H1 (cell line): ENCODE data around the gene ELAPOR2. TPM values are rescaled to one million over a fixed set of nuclear protein-coding genes. Genes with fewer than 3 reads are reported as not detected.

Experiments used
- CTCF ChIA-PET: fragments of 300-600 bp; sonication (Branson Sonifier 250); formaldehyde crosslinking; loops from one replicate; lab custom pipeline; 2021; ENCODE audit not compliant: partially characterized antibody; lab: Charles Lee
- POLR2A ChIA-PET: fragments of 300-600 bp; sonication (Branson Sonifier 250); formaldehyde crosslinking; loops from one replicate; lab custom pipeline; 2021; ENCODE audit warnings: inconsistent platforms; ENCODE audit not compliant: partially characterized antibody; lab: Charles Lee
- DNase-seq, 2 experiments: peaks; one replicate each; pipeline versions ENCODE4 v3.0.0 to v3.0.0-alpha.2; 2010 to 2022; ENCODE audit warnings: low spot score in 2 of 2, low read depth in 1 of 2, mixed read lengths in 1 of 2
- FAIRE-seq: peaks from 2 replicates; lab custom pipeline; 2011; peaks lifted over from hg19 to GRCh38; lab: Jason Lieb, UNC
- H2AFZ ChIP-seq: 2 replicates; pipeline ENCODE4 v1.8.1; 2012; ENCODE audit warnings: low read length, inconsistent platforms
- H2AK5ac ChIP-seq: 2 replicates; pipeline ENCODE4 v1.6.1; 2013; ENCODE audit warnings: low read depth, low read length
- H2BK120ac ChIP-seq: replicated peaks from 2 replicates; pipeline ENCODE3; 2013; ENCODE audit warnings: low read depth, low read length, inconsistent platforms
- H2BK12ac ChIP-seq: 2 replicates; pipeline ENCODE4 v1.6.1; 2013; ENCODE audit warnings: low read depth, low read length
- H2BK15ac ChIP-seq: 2 replicates; pipeline ENCODE4 v1.6.1; 2013; ENCODE audit warnings: low read length
- H2BK20ac ChIP-seq: 2 replicates; pipeline ENCODE4 v1.6.1; 2013; ENCODE audit warnings: low read length
- H2BK5ac ChIP-seq: 2 replicates; pipeline ENCODE4 v1.6.1; 2013; ENCODE audit warnings: low read depth, low read length
- H3K14ac ChIP-seq: 2 replicates; pipeline ENCODE4 v1.6.1; 2013; ENCODE audit warnings: inconsistent platforms; ENCODE audit not compliant: insufficient read length
- H3K18ac ChIP-seq: 2 replicates; pipeline ENCODE4 v1.6.1; 2013; ENCODE audit warnings: low read length; ENCODE audit errors: extremely low read depth
- H3K23ac ChIP-seq: 2 replicates; pipeline ENCODE4 v1.6.1; 2013; ENCODE audit warnings: inconsistent platforms; ENCODE audit not compliant: insufficient read length
- H3K23me2 ChIP-seq: 2 replicates; pipeline ENCODE4 v1.6.1; 2013; ENCODE audit warnings: low read depth, low read length
- H3K27ac ChIP-seq: 2 replicates; pipeline ENCODE4 v1.6.1; 2011; ENCODE audit warnings: low read depth, low read length, inconsistent platforms
- H3K27me3 ChIP-seq, 4 experiments: replicated peaks in 1 of 4; 1 replicate in 1 of 4; 2 replicates in 3 of 4; pipeline versions ENCODE4 v1.6.1 to v1.8.1; 2011 to 2013; ENCODE audit warnings: low read length in 3 of 4, mild to moderate bottlenecking in 3 of 4, inconsistent platforms in 2 of 4, mixed read lengths in 2 of 4, moderate library complexity in 1 of 4; ENCODE audit not compliant: control insufficient read depth in 3 of 4, insufficient read depth in 3 of 4; ENCODE audit errors: extremely low read depth in 1 of 4
- H3K36me3 ChIP-seq, 4 experiments: 2 replicates each; pipeline versions ENCODE4 v1.6.1 to v1.8.1; 2011 to 2013; ENCODE audit warnings: mild to moderate bottlenecking in 4 of 4, low read length in 3 of 4, moderate library complexity in 2 of 4, control low read depth in 1 of 4, inconsistent platforms in 1 of 4; ENCODE audit not compliant: insufficient read depth in 4 of 4, control insufficient read depth in 2 of 4
- H3K4ac ChIP-seq: replicated peaks from 2 replicates; pipeline ENCODE3; 2013; ENCODE audit warnings: low read length, low read depth, mixed read lengths, inconsistent platforms; ENCODE audit not compliant: insufficient read length
- H3K4me1 ChIP-seq, 4 experiments: replicated peaks in 1 of 4; 1 replicate in 1 of 4; 2 replicates in 3 of 4; pipeline versions ENCODE4 v1.6.1 to v1.8.1; 2011 to 2013; ENCODE audit warnings: low read length in 3 of 4, inconsistent platforms in 2 of 4, mixed read lengths in 1 of 4; ENCODE audit not compliant: insufficient read depth in 4 of 4, control insufficient read depth in 3 of 4
- H3K4me2 ChIP-seq, 2 experiments: 2 replicates each; pipeline versions ENCODE4 v1.6.1 to v1.8.1; 2011 to 2013; ENCODE audit warnings: low read depth in 2 of 2, low read length in 2 of 2, control low read depth in 1 of 2, inconsistent platforms in 1 of 2, mild to moderate bottlenecking in 1 of 2; ENCODE audit not compliant: insufficient read depth in 1 of 2
- H3K4me3 ChIP-seq, 4 experiments: fragments of 200-600, 300-600 bp in 1 of 4; sonication (generic), shearing (Covaris generic), sonication (Bioruptor Twin) in 1 of 4; 2 replicates each; pipeline versions ENCODE4 v1.5.1 to v1.8.1; 2011 to 2016; ENCODE audit warnings: low read length in 4 of 4, low read depth in 3 of 4, control low read depth in 2 of 4, inconsistent platforms in 2 of 4, mild to moderate bottlenecking in 2 of 4, mixed read lengths in 1 of 4, moderate library complexity in 1 of 4; ENCODE audit not compliant: insufficient read depth in 2 of 4; ENCODE audit errors: extremely low read depth in 1 of 4
- H3K56ac ChIP-seq: replicated peaks from 2 replicates; pipeline ENCODE3; 2013; ENCODE audit warnings: low read depth, mild to moderate bottlenecking, mixed read lengths, low read length, inconsistent platforms; ENCODE audit not compliant: insufficient read length
- H3K79me1 ChIP-seq: 2 replicates; pipeline ENCODE4 v1.6.1; 2013; ENCODE audit warnings: low read depth, low read length, control low read depth
- H3K79me2 ChIP-seq, 2 experiments: 2 replicates each; pipeline versions ENCODE4 v1.6.1 to v1.8.1; 2012 to 2013; ENCODE audit warnings: low read length in 2 of 2, mild to moderate bottlenecking in 2 of 2, inconsistent platforms in 1 of 2; ENCODE audit not compliant: insufficient read depth in 2 of 2, control insufficient read depth in 1 of 2
- H3K9ac ChIP-seq, 4 experiments: replicated peaks in 1 of 4; 1 replicate in 1 of 4; 2 replicates in 3 of 4; pipeline versions ENCODE4 v1.6.1 to v1.8.1; 2011 to 2013; ENCODE audit warnings: low read depth in 3 of 4, low read length in 3 of 4, control low read depth in 2 of 4, mild to moderate bottlenecking in 2 of 4, moderate library complexity in 2 of 4, inconsistent platforms in 1 of 4; ENCODE audit errors: extremely low read depth in 1 of 4
- H3K9me3 ChIP-seq, 2 experiments: 2 replicates each; pipeline versions ENCODE4 v1.6.1 to v1.8.1; 2012 to 2013; ENCODE audit warnings: mild to moderate bottlenecking in 2 of 2, moderate library complexity in 2 of 2, control low read depth in 1 of 2, inconsistent platforms in 1 of 2, low read depth in 1 of 2, low read length in 1 of 2, mixed read lengths in 1 of 2; ENCODE audit not compliant: insufficient read depth in 2 of 2
- H4K20me1 ChIP-seq, 2 experiments: replicated peaks in 1 of 2; 2 replicates each; pipeline versions ENCODE3 to v1.8.1; 2011 to 2013; ENCODE audit warnings: inconsistent platforms in 2 of 2, low read length in 2 of 2, mild to moderate bottlenecking in 1 of 2; ENCODE audit not compliant: insufficient read depth in 2 of 2, control insufficient read depth in 1 of 2
- H4K5ac ChIP-seq: 2 replicates; pipeline ENCODE4 v1.6.1; 2013; ENCODE audit warnings: low read length, low read depth, mixed read lengths, inconsistent platforms; ENCODE audit not compliant: insufficient read length
- H4K8ac ChIP-seq: 2 replicates; pipeline ENCODE4 v1.8.0; 2013; ENCODE audit warnings: mild to moderate bottlenecking, moderate library complexity, low read length, inconsistent platforms; ENCODE audit not compliant: insufficient read depth; ENCODE audit errors: extremely low read depth
- H4K91ac ChIP-seq: replicated peaks from 2 replicates; pipeline ENCODE3; 2013; ENCODE audit warnings: low read length, mixed read lengths, inconsistent platforms; ENCODE audit not compliant: insufficient read length
- CEBPB ChIP-seq: IDR thresholded peaks from 2 replicates; pipeline ENCODE4 v1.6.1; 2012; ENCODE audit warnings: low read depth, low read length
- CHD2 ChIP-seq: IDR thresholded peaks from 2 replicates; pipeline ENCODE4 v1.6.1; 2012; ENCODE audit warnings: low read length, improper control_type of control experiment
- GABPA ChIP-seq: IDR thresholded peaks from 2 replicates; pipeline ENCODE4 v1.6.1; 2011; ENCODE audit warnings: mild to moderate bottlenecking, low read length, moderate library complexity, borderline replicate concordance; ENCODE audit not compliant: insufficient read depth
- KDM5A ChIP-seq: fragments of 200-600 bp; IDR thresholded peaks from 2 replicates; pipeline ENCODE4 v1.7.1; 2012; ENCODE audit warnings: mild to moderate bottlenecking, low read length, inconsistent platforms, mixed read lengths
- NRF1 ChIP-seq: IDR thresholded peaks from 2 replicates; pipeline ENCODE4 v1.6.1; 2011; ENCODE audit warnings: mild to moderate bottlenecking, low read depth, low read length, improper control_type of control experiment
- PHF8 ChIP-seq: fragments of 200-600 bp; sonication (generic); conservative IDR thresholded peaks from 2 replicates; pipeline ENCODE4 v1.7.1; 2012; ENCODE audit warnings: low read depth, mild to moderate bottlenecking, inconsistent platforms, low read length, moderate library complexity
- RXRA ChIP-seq: IDR thresholded peaks from 2 replicates; pipeline ENCODE4 v1.6.1; 2011; ENCODE audit warnings: low read depth, mild to moderate bottlenecking, low read length, moderate library complexity; ENCODE audit not compliant: insufficient read depth
- WGBS, 2 experiments: shearing (Covaris generic) in 1 of 2; methylation state at CpG; one replicate each; pipeline versions ENCODE4 v1.1.6 to v1.1.7; 2013 to 2015; ENCODE audit warnings: low lambda C conversion rate in 2 of 2, mixed read lengths in 2 of 2, inconsistent platforms in 1 of 2, low coverage in 1 of 2, missing lambda C conversion rate in 1 of 2; ENCODE audit not compliant: insufficient replicate concordance in 2 of 2, insufficient coverage in 1 of 2, insufficient read length in 1 of 2; ENCODE audit errors: extremely low coverage in 1 of 2, missing lambda C conversion rate in 1 of 2; 5-methylcytosine and 5-hydroxymethylcytosine counted together
- polyA plus RNA-seq, 7 experiments: library from polyadenylated mRNA; depleted of rRNA in 3 of 7; stranded (reverse) in 5 of 7; unstranded in 2 of 7; fragments of >200 nt in 5 of 7; fragments of 200-250 nt in 2 of 7; gene quantifications; 1 replicate in 5 of 7; 2 replicates in 1 of 7; 4 replicates in 1 of 7; pipeline versions ENCODE4 v1.2.1 to v1.2.3, GENCODE V29; 2011 to 2013; ENCODE audit warnings: missing spikeins in 2 of 7, mixed read lengths in 2 of 7
- total RNA-seq: library from RNA; stranded (reverse); fragmentation: NEBNext Ultra II Directional; extraction: Animal tissue kit (Norgen Biotek cat#: 25700); gene quantifications from 2 replicates; pipeline ENCODE4 v1.2.1, GENCODE V29; 2021
- TF ChIP-seq, protein P1 (sequence below): IDR thresholded peaks from 2 replicates; pipeline ENCODE4 v1.6.1; 2012; ENCODE audit warnings: low read length, inconsistent platforms

Gene ELAPOR2
- total and polyA plus RNA-seq, 2 of the 8 experiments (the other 6 are each of a cell fraction or from before 2014, with no cell fraction given) = 12.9 to 32.9 TPM

DNA sequence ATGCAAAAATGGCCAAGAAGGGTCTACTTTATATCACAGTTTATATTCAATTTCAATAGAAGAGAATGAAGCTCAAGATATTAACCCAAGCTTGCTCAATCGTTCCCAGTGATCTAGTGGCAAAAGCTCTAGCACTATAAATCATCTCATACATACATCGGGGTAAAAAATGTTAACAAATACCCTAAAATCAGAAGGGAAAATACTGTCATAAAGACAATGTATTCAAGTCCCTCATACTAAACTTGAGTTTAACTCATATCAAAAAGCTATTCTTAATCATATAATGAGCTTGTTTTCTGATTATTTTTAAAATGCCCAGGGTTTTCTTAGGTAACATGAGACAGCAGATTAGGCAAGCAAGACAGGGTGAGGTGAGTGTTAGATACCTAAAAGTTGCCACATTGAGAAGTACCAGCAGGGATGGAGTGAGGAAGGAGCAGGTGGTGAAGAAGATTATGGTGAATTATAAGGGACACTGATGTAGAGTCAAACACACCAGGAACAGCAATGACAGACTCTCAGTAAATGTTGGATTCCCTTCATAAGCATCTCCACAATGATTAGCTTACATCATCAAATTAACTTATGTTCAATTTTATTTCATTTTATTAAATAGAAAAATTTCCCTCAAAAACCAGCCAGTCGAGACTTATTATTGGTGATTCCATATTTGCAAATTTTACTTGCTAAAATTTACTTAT, 46.2 kb downstream of the ELAPOR2 start:
- no peaks in the 10 kb centered on the region; the same call in 1 of the 2 replicates for H3K79me1 ChIP-seq
- POLR2A ChIA-PET = interaction anchor here (1.0 to 1.1 kb wide), 3 partner anchors 9 to 40 kb away, joined by 3 to 4 read pairs (median 3); no protein-coding TSS in a partner anchor
- H3K4me3 ChIP-seq = no peak overlapping the region
- no peak overlapping the region for H3K14ac ChIP-seq
- no peaks in the 10 kb centered on the region for H3K27me3 ChIP-seq
- H3K23ac ChIP-seq = no peak overlapping the region
- no peak overlapping the region for H2AK5ac ChIP-seq
- peaks cover 3 to 5% of the 10 kb centered on the region in 2 experiments for H4K20me1 ChIP-seq
- no peak overlapping the region for H4K5ac ChIP-seq
- no peaks in the 10 kb centered on the region for H3K4me1 ChIP-seq
- no peak overlapping the region for H4K91ac ChIP-seq
- peaks cover 0 to 77% of the 10 kb centered on the region in 2 experiments; a peak in 2 of 4 replicates for H3K79me2 ChIP-seq
- H3K9ac ChIP-seq = no peak overlapping the region
- H2BK15ac ChIP-seq = no peak overlapping the region
- no peak for DNase-seq
- H2BK120ac ChIP-seq = no peak overlapping the region
- no peak overlapping the region for H2BK20ac ChIP-seq
- no peaks in the 10 kb centered on the region for H3K23me2 ChIP-seq
- FAIRE-seq = no peak
- TF ChIP-seq PHF8 = no peak
- TF ChIP-seq RXRA = no peak
- no peak for TF ChIP-seq NRF1
- no peak for TF ChIP-seq CHD2
- TF ChIP-seq GABPA = no peak
- TF ChIP-seq, protein P1, sequence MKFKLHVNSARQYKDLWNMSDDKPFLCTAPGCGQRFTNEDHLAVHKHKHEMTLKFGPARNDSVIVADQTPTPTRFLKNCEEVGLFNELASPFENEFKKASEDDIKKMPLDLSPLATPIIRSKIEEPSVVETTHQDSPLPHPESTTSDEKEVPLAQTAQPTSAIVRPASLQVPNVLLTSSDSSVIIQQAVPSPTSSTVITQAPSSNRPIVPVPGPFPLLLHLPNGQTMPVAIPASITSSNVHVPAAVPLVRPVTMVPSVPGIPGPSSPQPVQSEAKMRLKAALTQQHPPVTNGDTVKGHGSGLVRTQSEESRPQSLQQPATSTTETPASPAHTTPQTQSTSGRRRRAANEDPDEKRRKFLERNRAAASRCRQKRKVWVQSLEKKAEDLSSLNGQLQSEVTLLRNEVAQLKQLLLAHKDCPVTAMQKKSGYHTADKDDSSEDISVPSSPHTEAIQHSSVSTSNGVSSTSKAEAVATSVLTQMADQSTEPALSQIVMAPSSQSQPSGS = no peak
- TF ChIP-seq KDM5A = no peak
- TF ChIP-seq CEBPB = no peak
- TF ChIP-seq, all 59 proteins: peak for 0
- CTCF ChIA-PET = interaction anchor here (0.6 to 2.9 kb wide), 13 partner anchors 9 to 164 kb away, joined by 3 to 14 read pairs (median 4); no protein-coding TSS in a partner anchor
- no peak overlapping the region for H2BK12ac ChIP-seq
- no peak overlapping the region for H4K8ac ChIP-seq
- H3K56ac ChIP-seq = no peak overlapping the region
- H2AFZ ChIP-seq = no peak overlapping the region
- H3K27ac ChIP-seq = no peak overlapping the region
- no peak overlapping the region for H2BK5ac ChIP-seq
- H3K4me2 ChIP-seq = no peak overlapping the region
- H3K9me3 ChIP-seq = no peaks in the 10 kb centered on the region
- H3K18ac ChIP-seq = no peak overlapping the region
- 95% methylated on average over 3 of the region's 3 CpGs; no CpG with 5 or more reads in 1 of the 2 experiments for WGBS, 2 experiments
- H3K36me3 ChIP-seq = no peaks in the 10 kb centered on the region
- H3K4ac ChIP-seq = no peak overlapping the region
